Stimulated activated CD8-positive, alpha-beta memory T cell treated with anti-CD3 and anti-CD28 coated beads, Interleukin-2, amount 100 ng/mL, for 1 hour (primary cell): ENCODE results near the gene ATM.
"Not testable (repeated sequence)": the region's sequence is repeated elsewhere in the genome, so short reads cannot be mapped to it uniquely, and the experiment has no call there.

ENCODE experiments used
- DNase-seq, 2 donors: peaks; one replicate each; pipeline ENCODE4 v3.0.0-alpha.2; 2020; ENCODE audit warnings: low read depth in 2 of 2

The ATM gene

DNA sequence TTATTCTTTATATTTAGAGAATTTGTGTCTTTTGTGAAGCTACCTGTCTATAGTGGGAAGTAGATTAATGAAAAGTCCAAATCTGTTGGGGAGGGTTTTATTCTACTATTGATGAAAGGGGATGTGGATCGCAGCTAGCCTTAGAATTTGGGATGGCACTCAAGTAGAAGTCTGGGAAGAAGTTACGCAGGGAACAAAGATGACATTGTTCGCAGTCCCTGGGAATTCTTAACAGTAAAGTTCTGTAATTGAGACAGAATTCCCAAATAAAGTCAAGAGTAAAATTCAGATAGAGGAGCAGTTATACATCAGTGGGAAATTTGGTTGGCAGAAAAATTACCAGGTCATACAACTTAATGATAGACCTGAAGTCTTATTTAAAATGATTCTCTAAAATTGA, 64.1 kb downstream of the ATM start:
- DNase-seq: no peak

DNA sequence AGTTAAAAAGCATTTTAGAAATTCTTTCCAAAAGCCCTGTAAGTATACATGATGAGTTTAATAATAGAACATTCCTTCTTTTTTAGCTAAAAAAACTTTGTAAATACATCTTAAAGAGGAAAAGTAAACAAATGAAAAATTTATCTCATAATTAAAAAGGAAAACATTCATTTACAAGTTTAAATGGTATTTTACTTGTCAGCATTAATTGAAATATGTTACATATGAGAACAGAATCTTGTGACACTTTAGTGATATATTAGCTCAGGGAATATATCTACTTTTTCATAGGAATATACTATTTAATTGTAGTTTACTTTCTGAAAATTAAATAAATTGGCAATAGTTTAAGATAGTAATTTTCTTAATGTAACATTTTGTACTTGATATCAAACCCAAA, 66.2 kb downstream of the ATM start:
- DNase-seq: not testable (repeated sequence)

DNA sequence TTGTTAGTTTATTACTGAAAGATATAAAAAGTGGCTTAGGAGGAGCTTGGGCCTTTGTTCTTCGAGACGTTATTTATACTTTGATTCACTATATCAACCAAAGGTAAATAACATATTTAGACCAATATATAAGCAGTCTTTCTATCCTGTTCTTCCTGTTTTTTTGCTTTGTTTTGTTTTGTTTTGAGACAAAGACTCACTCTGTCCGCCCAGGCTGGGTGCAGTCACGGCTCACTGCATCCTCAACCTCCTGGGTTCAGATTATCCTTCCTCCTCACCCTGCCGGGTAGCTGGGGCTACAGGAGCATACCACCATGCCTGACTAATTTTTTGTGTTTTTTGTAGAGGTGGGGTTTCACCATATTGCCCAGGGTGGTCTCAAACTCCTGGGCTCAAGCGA, 66.8 kb downstream of the ATM start:
- no peak for DNase-seq

DNA sequence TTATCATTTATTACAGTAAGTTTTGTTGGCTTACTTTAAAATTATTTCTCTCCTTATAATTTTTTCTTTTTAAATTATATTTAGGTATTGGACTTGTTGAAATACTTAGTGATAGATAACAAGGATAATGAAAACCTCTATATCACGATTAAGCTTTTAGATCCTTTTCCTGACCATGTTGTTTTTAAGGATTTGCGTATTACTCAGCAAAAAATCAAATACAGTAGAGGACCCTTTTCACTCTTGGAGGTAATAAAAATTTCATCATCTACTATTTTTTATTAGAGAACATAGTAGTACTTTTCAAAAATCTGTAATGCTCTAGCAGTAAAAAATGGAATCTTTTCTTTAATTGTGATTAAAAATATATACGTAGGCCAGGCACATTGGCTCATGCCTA, 70.4 kb downstream of the ATM start:
- no peak for DNase-seq

DNA sequence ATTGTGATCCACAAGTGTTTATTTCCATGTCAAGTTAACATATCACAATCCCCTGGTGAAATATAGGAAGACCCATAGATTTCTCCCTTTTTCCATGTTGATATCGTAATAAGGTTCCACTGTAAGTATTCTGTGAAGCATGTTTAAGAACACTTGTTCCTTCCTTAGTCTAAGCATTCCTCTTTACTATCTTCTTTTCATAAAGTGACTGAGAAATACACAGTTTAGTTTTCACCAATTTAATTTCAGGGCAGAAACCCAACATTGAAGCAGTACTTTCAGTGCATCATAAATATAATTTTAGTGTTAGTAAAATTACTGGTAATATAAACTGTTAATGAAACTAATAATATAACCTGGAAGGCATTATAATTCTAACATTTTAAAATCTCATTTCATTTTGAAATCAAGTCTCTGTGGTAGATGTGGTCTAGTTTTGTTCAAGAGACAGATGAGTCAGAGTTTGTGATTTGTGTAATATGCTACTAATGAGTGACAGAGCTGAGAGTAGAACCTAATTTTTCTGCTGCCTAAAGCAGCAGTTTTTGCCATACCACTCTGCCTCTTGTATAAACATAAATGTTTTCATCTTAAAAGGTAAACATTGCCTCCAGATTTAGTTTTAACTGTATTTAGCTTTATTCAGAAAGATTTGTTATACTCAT, 79.4 kb downstream of the ATM start:
- no peak for DNase-seq

DNA sequence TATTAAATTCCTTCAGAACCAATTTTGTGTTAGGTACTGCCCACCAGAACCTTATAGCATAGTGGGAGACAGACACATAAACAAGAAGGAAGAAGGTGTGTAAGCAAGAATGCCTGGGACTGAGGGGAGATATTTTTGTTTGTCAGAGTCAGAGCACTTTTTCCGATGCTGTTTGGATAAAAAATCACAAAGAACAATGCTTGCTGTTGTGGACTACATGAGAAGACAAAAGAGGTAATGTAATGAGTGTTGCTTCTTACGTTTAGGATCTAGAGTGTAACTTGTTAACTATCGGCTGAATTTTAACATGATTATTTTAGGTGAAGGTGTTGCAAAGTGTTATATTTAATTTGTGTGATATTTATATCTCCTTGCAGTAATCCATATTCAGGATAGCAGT, 84.9 kb downstream of the ATM start:
- no peak for DNase-seq

DNA sequence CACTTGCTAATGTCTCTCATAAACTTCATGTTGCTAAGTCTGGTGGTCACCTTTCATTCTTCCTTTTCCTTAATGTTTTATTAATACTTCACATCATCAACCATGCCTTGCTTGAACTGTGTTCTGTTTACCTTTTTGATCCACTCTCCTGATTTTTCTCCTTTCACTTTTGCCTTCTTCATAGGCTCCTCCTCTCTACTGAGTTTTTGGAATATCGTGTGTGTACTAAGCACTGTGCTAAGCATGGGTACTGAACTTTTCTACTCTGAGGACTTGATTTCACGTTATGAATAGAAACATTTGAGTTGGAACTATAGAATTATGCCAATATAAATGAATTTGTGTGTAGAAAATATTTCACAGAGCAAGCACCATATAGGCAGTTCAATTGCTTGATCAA, 90.6 kb downstream of the ATM start:
- DNase-seq: no peak

DNA sequence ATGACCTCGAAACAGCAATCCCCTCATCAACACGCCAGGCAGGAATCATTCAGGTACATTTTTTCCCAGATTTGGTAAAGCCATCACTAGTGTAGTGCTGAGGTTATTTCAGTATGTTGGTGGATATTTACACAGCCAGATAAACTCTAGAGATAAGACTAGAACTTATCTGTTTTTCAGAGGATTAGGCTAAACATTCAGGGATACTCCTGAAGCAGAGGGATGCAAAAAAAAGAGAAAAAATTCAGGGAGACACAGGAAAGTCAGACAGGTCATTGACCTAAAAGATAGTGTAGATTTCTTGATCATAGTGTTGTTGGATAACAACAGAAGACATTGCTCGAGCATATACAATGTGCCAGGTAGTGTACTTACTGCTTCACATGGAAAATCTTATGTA, 93.2 kb downstream of the ATM start:
- no peak for DNase-seq

DNA sequence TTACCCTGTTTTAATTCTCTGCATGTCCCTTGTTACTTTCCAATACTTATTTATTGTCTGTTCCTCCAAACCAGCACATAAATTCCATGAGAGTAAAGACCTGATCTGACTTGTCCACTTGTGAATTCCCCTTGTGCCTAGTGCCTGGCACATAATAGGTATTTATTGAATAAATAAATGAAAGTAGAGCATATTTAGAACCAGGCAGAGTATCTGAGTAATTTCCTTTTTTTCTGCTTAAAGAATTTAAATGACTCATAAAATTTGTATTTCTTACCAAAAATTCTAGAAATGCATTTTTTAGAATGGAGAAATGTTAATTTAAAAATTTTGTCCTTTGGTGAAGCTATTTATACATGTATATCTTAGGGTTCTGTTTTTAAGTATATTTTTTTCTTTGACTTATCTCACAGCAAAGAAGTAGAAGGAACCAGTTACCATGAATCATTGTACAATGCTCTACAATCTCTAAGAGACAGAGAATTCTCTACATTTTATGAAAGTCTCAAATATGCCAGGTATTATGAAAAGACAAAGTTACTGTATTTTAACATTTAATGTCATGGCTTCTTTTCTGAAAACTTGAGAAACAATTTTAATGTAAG, 96.8 kb downstream of the ATM start:
- DNase-seq: no peak

DNA sequence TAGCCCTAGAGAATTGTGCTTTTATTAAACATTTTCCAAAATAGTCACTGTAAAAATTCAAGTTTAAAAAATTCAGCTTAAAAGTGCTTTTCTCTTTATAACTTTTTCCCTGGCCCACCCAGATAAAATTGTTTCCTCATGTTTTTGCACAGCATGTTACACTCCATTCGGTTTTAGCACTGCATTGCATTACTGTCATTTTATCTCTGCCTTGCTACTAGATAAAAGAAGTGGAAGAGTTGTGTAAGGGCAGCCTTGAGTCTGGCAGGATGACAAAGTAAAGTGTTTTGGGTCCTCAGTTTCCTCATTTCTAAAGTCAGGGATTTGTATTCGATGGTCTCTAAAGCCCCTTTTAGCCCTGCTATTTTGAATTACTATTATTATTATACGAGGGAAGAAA, 99.8 kb downstream of the ATM start:
- DNase-seq: no peak

DNA sequence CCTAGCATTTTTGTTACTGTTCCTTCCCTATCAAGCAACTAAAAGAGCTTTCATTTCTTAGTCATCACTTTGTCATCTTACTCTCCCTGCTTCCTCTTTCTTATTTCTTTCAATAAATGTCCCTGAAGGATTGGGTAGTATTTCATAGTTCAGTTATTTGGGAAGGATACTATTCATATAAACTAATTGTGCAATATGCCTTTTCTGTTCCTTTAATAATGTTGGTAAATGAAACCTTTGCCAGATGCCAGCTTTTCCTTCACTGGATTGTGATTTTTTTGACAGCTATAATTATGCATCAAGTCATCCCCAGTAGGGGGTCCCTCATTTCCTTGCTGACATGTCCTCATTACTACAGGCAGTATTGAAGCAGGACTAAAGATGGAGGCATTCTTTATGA, 101.7 kb downstream of the ATM start:
- DNase-seq: no peak

DNA sequence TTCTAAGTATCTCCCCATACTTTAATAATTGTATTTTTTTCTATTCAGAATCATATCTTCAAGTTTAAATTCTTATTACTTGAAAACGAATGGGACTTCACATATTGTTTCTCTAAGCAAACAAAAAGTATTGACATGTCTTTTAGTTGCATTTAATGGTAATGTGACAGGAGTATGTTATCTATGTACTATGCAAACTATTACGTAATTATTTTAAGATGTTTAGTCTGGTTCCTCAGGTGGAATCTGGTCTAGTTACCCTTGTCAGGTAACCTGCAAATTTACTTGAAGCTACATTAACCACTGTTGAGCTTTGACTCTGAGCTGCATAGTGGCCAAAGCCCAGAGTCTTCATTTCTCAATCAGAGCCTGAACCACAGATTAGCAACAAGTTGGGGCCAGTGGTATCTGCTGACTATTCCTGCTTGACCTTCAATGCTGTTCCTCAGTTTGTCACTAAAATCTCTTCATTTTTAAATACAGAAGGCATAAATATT, 110.6 kb downstream of the ATM start:
- no peak for DNase-seq

DNA sequence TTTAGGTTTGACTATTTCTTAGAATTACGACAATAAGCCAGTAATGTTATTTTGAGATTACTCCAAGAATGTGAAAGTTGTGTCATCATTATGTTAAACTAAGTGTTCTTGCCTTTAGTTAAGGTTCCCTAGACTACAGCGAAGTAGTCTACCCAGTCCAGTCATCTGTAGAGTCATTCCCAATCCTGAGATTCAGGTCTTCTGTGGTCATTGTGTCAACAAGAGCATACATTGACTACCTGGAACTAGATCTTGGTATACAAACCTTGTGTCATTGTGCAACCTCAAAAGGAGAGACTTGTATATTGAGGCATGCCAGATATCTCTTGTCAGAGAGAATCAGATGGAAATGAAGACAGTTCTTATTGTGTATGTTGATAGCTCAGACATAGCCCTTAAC, 115.9 kb downstream of the ATM start:
- no peak for DNase-seq

DNA sequence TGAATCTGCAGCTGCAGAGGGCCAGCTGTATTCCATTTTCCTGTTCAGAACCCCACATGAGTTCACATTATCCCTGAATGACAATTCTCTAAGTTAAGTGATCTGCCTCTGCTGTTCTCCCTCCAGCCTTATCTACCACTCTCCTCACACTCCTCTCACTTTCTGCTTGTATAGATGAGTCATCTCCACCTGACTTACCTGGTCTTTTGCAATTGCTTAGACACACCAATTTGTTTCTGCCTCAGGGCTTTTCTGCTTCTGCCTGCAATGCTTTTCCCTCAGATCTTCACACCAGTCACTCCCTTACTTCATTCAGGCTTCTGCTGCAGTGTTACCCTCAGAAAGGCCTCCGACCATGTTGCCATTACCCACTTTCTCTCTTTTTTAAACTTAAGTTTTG, 118.1 kb downstream of the ATM start:
- DNase-seq: no peak

DNA sequence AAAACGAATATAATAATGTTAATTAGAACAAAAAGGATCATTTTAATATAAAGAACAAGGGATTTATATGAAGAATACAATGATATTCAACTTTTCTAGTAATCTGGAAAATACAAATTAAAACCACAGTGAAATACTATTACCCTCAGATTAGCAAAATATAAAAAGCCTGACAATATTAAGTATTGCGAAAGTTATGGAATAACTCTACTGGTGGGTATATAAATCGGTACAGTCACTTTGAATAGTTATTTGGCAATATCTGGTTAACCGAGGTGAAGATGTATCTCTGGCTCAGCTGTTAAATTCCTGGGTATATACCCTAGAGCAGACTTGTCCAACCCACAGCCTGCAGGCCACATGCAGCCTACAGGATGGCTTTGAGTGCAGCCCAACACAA, 118.8 kb downstream of the ATM start:
- DNase-seq: no peak

DNA sequence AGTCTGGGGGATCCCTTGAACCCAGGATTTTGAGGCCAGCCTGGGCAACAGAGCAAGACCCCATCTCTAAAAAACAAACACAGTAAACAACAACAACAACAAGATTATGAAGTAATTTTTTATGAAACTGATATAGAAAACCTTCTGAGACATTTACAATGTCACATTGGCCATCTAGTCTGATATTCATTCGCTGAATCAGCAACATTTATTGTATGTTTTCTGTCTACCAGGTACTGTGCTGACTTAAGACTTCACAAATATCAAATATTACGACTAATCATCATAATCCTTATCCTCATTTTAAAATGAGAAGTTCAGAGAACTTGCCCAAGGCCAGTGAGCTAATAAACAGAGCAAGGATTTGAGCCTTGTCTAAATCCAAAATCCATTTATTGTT, 120.8 kb downstream of the ATM start:
- no peak for DNase-seq

DNA sequence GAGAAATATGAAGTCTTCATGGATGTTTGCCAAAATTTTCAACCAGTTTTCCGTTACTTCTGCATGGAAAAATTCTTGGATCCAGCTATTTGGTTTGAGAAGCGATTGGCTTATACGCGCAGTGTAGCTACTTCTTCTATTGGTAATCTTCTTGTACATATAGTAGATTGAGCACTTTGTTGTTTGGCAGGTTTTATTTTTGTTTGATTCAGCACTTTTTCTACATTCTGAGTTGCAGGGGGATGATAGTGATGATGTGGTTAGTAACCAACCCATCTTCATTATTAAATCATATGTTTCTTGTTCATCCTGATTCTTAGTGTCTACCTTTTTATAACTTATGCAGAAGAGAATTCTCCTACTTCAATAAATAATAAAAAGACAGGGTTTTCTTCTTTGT, 122.9 kb downstream of the ATM start:
- DNase-seq: no peak

DNA sequence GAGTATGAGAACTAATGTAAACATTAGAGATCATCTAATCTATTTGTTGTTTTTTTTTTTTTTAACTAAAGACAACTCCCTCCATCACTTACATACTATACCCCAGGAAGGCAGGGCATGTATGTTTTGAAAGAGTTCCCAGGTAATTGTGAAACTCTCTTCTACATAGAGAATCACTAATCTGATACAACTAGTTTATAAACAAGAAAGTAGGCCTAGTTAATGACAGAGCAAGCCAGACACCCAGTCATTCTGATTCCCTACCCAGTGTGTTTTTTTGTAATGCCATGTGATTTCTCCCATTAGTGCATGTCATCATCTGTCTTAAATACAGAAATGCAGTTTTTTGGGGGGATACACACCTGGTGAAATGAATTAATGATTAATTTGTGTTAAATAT, 123.6 kb downstream of the ATM start:
- no peak for DNase-seq

DNA sequence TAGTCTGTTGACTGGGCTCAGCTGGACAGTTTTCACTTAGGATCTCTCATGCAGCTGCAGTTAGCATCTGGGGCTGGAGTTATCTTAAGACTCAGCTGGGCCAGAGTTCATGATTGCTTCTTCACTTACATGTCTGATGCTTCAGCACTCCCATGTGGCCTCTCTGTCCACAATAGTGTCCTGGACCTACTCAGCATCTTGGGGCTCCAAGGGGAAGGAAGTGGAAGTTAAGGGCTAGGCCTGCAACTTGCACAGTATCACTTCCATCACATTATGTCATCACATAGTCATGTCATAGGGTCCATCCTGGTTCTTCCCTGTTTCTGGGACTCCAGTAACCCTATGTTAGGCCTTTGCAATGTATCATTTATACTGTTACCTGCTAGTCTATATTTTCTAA, 128.6 kb downstream of the ATM start:
- no peak for DNase-seq

DNA sequence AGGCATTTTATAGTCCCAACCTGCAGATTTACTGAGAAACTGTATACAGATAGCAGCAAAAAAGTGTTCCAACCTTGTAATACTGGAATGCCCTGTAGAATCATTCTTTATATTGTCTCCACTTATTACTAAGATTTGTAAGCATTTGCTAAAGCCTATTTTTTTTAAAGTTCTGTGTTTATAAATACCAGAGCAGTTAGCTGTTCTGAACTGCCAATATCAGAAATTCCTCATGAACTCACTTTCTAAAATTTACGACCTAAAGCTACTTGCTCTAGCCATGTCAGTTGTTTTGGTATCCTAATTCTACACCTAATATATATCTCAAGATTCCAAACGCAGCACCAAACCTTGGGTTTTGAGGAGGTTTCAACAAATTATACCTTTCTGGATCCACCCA, 141.3 kb downstream of the ATM start:
- no peak for DNase-seq

DNA sequence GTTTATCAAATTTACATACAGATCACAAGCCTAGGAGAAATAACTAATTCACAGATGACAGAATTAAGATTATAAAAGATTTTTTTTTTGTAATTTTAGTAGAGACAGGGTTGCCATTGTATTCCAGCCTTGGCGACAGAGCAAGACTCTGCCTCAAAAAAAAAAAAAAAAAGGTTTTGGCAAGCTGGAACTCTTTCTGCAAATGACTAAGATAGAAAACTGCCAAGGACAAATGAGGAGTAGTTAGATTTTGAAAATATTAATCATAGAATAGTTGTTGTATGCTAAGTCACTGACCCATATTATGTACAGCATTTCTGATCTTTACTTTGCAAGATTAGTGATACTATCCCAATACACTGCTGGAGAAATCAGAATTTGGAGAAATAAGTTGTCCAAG, 145.3 kb downstream of the ATM start:
- DNase-seq: no peak

DNA sequence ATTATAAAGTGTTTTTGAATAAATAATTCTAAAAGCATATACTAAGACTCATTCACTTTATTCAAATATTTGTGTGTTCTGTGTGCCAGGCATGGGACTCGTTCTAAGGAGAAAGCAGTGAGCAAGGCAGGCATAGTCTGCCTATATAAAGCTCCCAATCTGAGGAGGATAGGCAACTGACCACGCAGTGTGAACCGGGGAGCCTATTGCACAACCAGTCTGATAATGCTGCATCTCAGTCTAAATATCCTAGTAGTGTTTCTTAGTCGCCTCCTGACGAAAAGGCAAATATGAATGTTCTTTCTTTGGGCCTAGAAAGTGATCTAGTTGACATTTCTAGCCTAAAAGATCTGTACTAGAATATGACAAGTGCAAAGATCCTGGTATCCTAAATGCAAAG, 146.2 kb downstream of the ATM start:
- no peak for DNase-seq

DNA sequence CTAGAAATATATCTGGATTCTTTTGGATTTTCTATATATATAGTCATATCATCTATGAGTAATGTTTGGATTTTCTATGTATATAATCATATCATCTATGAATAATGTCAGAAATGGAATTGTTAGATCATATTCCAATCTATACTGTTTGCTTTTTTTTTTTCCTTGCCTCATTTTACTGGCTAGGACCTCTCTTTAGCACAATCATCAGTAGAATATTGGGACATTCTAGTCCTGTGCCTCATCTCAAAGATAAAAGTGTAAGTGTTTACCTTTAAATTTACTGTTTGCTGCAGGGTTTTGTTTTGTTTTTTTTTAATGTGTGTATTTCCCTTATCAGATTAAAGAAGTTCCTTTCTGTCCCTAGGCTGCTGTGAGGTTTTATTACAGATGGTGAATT, 147.4 kb downstream of the ATM start:
- DNase-seq: no peak

DNA sequence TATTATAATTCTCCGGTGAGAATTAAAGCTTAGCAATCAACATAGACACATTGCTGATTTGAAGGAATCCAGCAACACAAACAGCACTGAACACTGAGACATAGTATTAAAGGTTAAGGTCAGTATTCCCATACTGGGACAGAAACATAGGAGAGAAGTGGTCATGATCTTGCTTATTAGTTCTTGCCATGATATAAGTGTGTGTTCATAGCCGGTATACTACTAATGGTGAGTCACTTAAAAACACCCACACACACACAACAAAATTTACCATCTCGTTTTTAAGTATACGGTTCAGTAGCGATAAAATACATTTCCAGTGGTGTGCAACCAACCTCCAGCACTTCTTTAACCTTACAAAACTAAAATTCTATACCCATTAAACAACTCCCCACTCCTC, 148.1 kb downstream of the ATM start:
- no peak for DNase-seq
